HG03565 (cell line): Measurements from ENCODE around the gene GINS2.

ENCODE experiments used
- ATAC-seq: cut with Tn5 transposase; IDR thresholded peaks from one replicate; pipeline ENCODE4 v1.9.1; 2021; ENCODE audit warnings: mild to moderate bottlenecking, moderate library complexity; ENCODE audit not compliant: unreplicated experiment

The GINS2 gene

DNA sequence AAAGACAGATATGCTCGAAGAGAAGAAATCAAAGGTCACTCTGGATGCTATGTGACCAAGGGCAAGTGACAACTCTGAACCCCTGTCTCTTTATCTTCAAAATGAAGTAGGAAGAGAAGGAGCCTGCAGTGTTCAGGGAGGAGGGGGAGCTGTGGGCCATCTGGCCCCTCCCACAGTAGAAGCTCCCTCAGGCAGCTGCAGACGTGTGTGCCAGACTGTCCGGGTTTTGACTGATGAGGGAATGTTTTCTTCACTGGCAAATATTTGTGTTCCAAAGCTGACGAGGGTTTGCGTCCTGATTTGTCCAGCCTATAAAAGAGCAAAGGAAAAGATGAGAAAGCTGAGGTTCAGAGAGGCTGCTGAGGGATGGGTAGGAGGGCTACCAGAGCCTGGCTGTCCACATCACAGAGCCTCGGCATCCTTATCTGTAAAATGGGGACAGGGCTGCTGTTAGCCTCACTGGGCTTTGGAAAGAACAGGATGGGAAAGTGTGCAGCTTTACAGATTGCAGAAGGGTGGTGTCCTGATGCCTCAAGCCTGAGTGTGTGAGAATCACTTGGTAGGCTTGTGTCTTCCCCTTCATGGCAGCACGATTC, 1.8 kb upstream of the GINS2 start:
- no peak for ATAC-seq

DNA sequence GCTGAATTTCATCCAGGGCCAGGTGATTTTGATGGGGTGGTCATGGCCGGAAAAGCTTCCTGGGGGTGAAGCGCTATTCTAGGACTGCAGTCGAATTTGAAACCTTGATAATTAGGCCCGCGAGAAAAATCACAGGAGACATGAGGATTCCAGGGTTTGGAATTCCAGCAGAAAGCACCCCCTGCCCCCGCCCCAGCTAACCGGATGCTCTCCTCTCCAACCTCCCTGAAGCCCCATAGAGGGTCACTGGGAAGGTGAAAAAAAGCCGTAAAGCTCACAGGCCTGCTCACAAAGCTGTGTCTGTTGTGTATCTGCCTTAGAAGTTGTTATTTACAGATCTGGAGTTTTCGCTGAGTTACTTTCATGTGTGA, 1.2 kb upstream of the GINS2 start:
- ATAC-seq: no peak

DNA sequence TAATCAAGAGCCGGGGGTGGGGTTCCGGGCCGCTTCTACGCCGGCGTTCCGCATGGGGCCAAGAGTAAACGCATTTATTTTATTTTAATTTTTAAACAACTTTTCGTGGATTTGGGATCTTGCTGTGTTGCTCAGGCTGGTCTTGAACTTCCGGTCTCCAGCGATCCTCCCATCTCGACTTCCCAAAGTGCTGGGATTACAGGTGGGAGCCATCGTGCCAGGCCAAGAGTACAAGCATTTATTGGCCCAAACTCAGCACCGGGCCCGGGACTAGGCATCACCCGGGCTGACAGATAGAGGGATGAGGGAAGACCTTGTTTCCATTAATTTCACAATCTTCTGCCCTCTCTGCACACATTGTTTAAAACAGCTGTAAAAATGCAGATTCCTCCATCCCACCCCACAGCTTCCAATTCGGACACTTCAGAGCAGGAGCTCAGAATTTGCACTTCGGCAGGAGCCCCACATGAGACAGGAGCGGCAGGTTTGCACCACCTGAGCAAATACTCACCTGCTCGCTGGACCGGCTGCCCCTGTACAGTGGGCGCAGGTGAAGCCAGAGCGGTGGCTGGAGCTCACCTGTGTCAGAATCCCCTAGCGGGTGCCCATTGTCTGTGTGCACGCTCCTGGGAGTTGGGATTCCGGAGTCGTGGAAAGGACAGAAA, 663 bp upstream of the GINS2 start:
- ATAC-seq: no peak

DNA sequence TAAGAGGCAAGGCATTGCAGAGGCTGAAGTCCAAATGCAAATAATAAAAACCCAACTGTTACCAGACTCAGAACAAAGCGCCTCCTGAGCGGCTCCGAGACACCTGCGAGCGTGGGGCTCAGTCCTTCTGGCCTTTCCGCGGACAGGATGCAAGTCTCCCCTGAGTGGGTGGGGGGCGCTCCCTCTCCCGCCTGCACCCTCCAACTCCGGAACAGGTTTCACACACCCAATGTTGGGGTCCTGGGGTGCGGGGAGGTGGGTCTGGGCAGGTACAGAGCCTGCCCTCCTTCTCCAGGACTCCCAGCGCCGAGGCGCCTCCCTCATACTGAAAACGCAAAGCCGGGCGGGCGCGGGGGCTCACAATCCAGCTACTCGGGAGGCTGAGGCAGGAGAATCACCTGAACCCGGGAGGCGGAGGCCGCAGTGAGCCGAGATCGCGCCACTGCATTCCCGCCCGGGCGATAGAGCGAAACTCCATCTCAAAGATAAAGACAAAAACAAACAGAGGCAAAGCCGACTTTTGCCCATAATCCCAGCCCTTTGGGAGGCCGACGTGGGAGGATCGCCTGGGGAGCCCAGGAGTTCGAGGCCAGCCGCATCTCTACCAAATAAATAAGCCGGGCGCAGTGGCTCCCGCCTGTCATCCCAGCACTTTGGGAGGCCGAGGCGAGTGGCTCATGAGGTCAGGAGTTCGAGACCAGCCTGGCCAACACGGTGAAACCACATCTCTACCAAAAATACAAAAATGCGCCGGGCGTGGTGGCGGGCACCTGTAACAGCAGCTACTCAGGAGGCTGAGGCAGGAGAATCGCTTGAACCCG, 893 bp downstream of the GINS2 start:
- no peak for ATAC-seq

DNA sequence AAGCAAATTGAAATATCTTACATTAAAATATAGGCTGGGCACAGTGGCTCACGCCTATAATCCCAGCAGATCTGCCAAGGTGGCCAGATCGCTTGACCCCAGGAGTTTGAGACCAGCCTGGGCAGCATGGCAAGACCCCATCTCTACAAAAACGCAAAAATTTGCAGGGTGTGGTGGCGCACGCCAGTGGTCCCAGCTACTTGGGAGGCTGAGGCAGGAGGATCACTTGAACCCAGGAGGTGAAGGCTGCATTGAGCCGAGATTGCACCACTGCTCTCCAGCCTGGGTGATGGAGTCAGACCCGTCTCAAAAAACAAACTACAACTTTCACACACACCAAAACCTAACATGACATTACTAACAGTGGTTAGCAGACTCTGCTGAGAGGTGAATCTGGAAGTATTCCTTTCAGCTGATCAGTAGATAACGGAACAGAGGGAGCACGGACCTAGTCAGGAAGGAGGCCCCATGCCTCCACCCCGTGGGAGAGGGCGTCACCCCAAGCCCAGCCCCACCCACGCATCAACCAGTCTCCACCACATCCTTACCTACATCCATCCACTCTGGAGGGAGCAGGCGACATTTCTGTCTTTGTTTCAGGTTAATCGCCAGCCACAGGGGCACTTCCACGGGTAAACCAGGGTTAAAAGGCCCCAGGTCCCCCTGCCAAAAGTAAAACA, 1.7 kb downstream of the GINS2 start:
- ATAC-seq: no peak

DNA sequence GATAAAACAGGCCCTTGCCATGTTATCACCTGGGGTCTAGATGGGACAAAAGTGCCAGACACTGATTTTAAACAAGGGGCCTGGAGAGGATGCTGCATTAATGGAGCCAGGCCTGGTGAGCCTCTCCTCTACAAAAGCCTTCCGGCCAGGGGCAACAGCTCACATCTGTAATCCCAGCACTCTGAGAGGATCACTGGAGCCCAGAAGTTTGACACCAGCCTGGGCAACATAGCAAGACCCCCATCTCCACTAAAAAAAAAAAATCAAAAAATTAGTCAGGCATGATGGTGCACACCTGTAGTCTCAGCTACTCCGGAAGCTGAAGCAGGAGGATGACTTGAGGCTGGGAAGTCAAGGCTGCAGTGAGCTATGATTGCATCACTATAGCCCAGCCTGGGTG, 3.5 kb downstream of the GINS2 start:
- no peak for ATAC-seq

DNA sequence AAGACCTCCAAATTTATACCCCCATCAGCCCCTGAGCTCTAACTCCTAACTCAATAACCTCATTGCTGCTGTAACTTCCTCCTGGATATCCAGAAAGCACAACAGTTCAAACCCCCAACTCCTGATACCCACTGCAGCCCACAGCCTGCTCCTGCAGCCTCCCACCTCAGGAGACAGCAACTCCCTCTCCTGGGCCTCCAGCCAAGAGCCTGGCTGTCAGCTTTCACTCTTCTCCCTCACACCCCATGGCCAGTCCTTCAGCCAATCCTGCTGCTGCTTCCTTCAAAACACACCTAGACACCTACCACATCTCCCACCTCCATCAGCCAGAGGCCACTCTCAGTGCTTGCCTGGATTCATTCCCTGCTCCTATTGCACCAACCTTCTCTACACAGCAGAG, 5.4 kb downstream of the GINS2 start:
- ATAC-seq: no peak

DNA sequence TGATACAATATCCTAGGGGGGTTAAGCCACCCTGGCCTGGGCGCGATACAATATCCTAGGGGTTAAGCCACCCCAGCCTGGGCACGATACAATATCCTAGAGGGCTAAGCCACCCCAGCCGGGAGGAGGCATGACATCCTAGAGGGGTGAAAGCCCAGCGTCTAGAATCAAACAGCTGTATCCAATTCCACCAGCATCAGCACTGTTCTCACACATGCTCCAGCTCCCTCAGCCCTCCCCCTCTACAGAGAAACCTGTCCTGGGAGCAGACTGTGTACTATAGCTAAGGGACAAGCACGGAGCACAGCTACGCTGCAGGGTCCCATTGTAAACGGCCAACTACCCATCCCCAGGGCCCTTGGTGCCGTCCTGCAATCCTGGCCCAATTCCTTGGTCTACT, 6.2 kb downstream of the GINS2 start:
- no peak for ATAC-seq

DNA sequence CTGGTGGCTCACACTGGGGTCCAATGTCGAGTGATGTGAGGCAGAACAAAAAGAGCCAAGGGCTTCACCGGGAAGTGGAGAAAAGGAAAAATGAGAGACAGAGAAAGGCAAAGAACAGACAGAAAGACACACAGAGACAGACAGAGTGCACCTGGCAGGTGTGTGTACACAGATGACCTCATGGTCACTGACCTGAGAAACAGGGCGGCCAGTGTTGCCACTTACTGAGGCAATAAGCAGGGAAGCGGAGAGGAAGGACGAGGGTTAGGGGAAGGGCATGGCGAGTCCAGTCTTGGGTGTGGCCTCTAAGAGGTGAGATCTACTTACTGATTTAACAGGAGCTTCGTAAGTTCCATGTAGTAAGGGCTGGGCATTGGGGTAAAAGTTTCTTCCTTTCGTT, 7.5 kb downstream of the GINS2 start:
- no peak for ATAC-seq

DNA sequence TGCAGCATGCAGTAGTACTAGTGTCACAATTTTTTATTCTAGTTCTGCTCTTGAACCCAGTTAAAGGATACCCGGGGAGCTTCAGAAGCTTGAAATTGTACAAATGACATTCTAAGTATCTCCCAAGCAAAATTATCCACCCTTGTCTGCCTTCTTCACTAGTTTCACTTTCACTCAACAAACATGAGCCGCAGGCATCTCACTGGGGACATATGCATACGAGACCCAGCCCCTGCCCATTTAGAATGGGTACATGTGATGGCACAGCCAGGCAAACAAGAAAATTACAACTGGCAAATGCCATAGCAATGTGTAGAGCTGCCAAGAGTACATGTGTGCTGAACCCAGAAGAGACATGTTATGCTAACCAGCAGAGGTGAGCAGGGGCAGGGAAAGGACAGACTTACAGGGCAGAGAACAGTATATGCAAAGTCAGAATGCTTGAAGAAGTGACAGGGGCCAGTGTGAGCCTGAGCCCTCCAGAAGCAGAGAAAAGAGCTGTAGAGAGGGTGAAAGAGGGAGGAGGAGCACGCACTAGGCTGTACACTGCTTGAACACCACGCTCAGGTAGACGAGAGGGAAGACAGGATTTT, 8.3 kb downstream of the GINS2 start:
- ATAC-seq: no peak

DNA sequence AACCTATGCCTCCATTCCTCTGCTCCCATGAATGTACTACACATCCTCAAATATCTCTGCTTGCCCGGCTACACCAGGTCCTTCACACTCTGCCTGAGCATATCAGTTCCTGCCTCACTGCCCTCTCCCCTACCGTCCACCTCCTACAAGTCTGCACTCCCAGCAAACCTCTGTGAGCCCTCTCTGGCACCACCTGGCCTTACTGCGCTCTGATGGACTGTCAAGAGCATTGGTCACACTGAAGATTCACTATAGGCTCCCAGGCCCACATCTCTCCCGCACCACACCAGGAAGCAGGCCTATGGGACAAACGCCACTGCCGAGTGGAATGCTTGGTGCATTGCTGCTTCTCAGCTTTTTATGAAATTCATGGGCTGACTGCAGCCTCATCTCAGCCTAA, 8.9 kb downstream of the GINS2 start:
- no peak for ATAC-seq

DNA sequence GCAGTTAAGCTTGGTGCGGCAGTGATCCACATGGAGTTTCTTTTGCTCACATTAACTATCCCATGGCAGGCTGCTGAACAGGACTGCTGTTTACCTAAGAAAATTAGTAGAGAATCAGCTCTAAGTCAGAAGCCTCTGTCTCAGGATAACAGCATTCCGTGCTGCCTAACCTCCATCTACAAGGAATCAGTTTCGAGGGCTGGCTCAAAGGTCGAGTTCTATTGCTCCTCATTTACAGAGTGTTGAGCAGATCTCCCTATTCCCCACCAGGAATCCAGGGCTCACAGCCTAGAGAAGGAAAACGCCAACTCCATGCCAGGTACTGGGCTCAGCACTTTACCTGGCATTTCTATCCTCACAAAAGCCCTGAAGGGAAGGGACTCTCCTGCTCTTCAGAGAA, 9.9 kb downstream of the GINS2 start:
- ATAC-seq: no peak

DNA sequence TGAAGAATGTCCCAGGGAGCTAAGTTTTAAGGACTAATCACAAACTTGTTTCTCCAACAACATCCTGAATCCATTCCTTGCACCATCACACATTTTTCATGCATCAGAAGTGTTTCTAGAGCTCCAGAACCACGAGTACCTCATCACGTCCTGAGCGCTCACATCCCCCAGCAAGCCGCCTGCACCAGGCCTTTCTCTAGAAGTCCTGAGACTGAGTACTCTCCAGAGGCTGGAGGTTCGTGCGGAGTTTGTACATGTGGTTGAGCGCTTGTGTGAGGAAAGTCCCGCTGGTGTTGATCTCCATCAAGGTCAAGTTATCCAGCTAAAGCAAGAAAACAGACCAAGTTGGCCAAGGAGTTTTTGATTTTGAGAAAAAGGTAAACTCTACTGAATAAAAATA, 10.7 kb downstream of the GINS2 start:
- no peak for ATAC-seq

DNA sequence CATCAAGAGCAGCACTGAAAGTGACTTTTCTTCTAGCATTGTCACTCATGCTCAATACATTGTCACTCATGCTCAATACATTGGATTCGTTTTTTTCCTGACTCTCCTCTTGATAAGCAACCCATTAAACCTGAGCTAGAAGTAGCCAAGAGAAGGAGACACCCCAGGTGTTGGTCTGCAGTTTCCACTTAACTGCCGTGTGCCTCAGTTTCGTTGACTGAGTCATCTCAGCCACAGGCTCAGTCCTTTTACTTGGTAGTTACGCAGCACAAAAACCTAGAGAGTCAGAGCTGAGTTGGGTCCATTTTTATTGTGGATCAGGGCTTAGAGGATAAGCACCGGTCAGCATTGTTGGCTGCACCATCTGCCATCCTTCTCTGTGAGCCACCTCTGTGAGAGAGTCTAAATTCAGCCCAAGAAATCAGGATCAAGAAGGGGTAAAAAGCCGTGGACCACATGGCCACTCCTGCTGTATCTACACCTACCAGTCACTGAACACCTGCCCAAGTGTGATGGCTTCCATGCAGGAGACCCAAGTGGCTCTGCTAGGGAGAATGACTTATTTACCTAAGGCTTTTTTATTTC, 11.3 kb downstream of the GINS2 start:
- no peak for ATAC-seq

DNA sequence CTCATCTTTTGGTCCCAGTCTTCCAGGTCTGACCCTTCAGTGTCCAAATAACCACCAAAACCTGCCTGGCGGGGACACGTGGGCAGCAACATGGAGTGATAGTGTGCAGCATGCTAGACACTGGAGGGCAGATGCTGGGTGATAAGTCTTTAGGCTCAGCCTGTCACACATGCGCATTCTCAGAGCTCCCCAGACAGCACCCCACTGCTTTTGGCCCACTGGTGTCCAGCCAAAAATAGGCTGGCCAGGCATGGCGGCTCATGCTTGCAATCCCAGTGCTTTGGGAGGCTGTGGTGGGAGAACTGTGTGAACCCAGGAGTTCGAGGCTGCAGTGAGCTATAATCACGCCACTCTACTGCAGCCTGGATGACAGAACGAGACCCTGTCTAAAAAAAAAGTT, 12.3 kb downstream of the GINS2 start:
- ATAC-seq: no peak

DNA sequence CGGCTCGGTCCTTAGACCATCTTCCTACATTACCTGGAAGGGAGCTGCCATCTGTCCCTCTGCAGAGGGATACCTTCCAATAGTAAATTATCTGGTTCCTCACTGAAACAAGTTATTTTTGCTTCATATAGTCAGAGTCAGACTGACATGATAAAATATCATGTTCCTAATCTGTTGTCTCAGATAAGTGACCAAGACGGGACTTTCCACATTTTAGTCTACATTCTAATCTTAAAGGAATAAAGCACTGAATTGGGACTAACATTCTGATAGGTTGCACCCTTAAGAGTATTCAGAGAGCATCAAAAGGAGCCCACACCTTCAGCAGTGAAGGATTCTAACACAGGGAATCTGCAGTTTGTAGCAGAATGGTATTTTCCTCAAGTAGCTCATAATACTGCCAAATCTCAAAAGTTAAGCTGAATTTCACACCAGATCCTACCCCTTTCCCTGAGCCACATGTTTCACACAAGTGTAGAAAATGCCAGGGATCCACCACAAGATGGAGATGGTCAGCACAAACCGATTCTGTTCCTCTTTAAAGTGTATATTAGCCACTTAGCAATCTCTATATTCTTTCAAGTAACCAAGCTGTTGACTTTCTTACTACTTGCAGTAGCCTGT, 13.4 kb downstream of the GINS2 start:
- ATAC-seq: no peak

DNA sequence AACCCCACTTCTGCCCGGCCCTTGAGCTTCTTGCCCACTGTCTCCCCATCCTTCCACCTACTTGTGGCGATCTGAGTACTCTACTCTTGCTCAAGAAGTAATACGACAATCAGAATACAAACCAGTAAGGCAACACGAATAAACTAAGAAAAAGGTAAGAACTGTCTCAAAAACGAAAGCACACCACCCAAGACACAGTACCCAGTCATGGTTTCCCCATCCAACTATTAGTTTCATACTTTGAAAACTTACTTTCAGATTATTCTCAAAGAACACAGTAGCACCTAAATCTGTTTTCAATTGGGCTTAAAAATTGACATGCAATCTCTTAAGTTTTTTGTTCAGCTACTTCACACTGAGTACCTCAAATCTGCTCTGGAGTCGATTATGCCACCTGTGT, 13.9 kb downstream of the GINS2 start:
- no peak for ATAC-seq

DNA sequence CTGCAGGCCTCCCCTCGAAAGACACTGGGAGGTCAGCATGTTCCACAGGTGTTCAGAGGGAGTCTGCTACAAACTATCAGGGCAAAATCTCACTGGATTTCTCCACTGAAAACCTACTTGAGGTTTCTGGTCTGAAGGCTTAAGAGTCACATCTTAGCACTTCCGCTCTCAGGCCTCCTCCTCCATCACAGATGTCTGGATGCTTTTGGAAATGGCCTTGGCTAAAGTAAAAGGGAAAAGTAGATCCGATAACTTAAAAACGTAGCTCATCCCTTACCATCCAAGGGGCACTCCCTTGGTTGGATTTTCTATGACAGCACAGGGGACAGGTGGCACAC, 14.4 kb downstream of the GINS2 start:
- ATAC-seq: no peak

DNA sequence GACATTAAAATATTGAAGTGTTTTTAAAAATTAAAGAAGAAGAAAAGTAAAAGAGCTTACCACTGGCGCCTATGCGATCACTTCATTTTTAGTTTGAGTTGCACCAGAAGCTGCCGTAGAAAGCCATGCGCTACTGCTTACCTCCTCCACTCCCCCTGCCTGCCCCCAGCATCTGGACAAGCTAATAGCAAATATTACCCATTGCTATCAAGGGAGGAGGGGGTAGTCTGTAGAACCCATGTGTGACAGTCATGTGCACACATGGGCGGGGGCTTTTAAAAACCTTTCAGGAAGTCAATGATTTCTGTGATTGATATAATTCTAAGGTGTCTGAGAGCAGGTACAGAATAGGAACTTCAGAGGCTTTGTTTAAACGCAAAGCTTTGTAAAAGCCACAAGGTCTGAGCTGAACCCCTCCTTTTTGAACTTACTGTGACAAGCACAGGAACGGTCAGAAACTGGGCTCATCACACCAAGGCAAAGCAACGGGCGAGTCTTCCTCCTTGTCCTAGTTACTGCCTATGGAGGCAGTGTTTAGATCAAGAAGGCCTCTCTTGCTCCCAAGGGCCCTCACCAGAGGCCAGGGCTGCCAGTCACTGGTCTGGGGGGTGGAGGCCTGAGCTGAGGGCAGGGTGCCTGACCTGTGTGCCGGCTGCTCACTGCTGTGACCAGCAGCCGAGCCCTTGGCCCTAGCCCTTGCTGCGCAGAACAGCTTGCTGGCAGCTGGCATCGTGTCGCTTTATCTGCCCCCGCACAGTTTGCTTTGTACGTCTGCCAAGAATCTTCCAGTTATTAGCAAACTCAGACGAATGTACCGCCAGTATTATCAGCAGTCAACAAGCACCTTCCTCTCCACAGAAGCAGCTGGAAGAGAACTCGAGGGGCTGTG, 15.0 kb downstream of the GINS2 start:
- ATAC-seq: no peak

DNA sequence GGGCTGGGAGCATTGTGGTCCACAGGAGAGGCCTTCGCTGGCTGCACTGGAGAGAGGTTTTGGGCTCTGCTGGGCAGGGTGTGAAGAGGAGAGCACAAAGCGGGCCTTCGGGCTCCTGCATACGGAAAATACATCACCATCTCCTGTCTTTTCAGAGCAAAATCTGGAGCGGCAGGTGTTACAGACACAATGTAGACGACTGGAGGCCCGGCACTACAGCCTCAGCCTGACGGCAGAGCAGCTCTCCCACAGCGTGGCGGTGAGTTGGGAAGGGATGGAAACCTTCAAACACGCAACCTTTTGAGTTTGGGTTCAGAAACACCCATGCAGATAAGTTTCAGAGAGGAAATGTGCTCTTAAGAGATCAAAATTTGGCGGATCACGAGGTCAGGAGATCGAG, 17.9 kb downstream of the GINS2 start:
- ATAC-seq: no peak
